ENCODE results near the gene ZNF548.
"Not testable (repeated sequence)": the region's sequence is repeated elsewhere in the genome, so short reads cannot be mapped to it uniquely, and the experiment has no call there.

Gene ZNF548

GRCh38 chr19:57389730-57390598, at the start of gene ZNF548:
ZNF548 (plus strand) TSS chr19:57389854; CDS start chr19:57390100, 246 bp downstream.
- DNase-seq: peak; percentile 94 to 95

GRCh38 chr19:57342582-57342981, 47.1 kb upstream of the ZNF548 start:
- no peak for DNase-seq

GRCh38 chr19:57348136-57348535, 41.5 kb upstream of the ZNF548 start:
- DNase-seq: no peak

GRCh38 chr19:57350877-57351805, 38.5 kb upstream of the ZNF548 start, which contains the start of gene ZNF304:
ZNF304 (plus strand) TSS chr19:57351271; CDS start chr19:57351665, 394 bp downstream.
- DNase-seq: peak; percentile 77 to 80

- no peak for DNase-seq
Measured at GRCh38 chr19:57351867-57352266, 37.8 kb upstream of the ZNF548 start.

GRCh38 chr19:57355916-57356315, 33.7 kb upstream of the ZNF548 start:
- no peak for DNase-seq

- DNase-seq: no peak
Measured at GRCh38 chr19:57357406-57357805, 32.2 kb upstream of the ZNF548 start.

- DNase-seq: no peak
Measured at GRCh38 chr19:57359300-57359699, 30.4 kb upstream of the ZNF548 start.

- DNase-seq: no peak
Measured at GRCh38 chr19:57362419-57362818, 27.2 kb upstream of the ZNF548 start.

GRCh38 chr19:57362997-57363687, 26.5 kb upstream of the ZNF548 start, which contains the start of the genes TRAPPC2B and ZNF547:
TRAPPC2B (plus strand) TSS chr19:57363551; CDS start chr19:57364834, 1,283 bp downstream.
ZNF547 (plus strand) TSS chr19:57363551; CDS start chr19:57368556, 5,005 bp downstream.
- peak; percentile 97 to 99 for DNase-seq

- DNase-seq: peak in 1 of 2 donors; percentile 3
Measured at GRCh38 chr19:57363688-57364181, 25.9 kb upstream of the ZNF548 start.

GRCh38 chr19:57366776-57367175, 22.9 kb upstream of the ZNF548 start:
- no peak for DNase-seq

GRCh38 chr19:57374179-57374578, 15.5 kb upstream of the ZNF548 start:
- DNase-seq: no peak

- DNase-seq: not testable (repeated sequence)
Measured at GRCh38 chr19:57374647-57375046, 15.0 kb upstream of the ZNF548 start.

- no peak for DNase-seq
Measured at GRCh38 chr19:57376151-57376550, 13.5 kb upstream of the ZNF548 start.

GRCh38 chr19:57377498-57378146, 12.0 kb upstream of the ZNF548 start:
- no peak for DNase-seq

GRCh38 chr19:57380923-57381322, 8.7 kb upstream of the ZNF548 start:
- no peak for DNase-seq

- DNase-seq: no peak
Measured at GRCh38 chr19:57382806-57383488, 6.7 kb upstream of the ZNF548 start.

- DNase-seq: no peak
Measured at GRCh38 chr19:57389194-57389729, 392 bp upstream of the ZNF548 start.

- DNase-seq: no peak
Measured at GRCh38 chr19:57395710-57396109, 6.1 kb downstream of the ZNF548 start.

GRCh38 chr19:57398868-57399267, 9.2 kb downstream of the ZNF548 start:
- no peak for DNase-seq
